Measurements from ENCODE around the gene ZFP1. TPM values are rescaled to one million over a fixed set of nuclear protein-coding genes. Genes with fewer than 3 reads are reported as not detected.

The ZFP1 gene
- total and polyA plus RNA-seq, 9 of the 15 experiments (the other 6 are each of a cell fraction or from before 2014, with no cell fraction given), result 2.6 to 14.7 (median 11.6) TPM

DNA sequence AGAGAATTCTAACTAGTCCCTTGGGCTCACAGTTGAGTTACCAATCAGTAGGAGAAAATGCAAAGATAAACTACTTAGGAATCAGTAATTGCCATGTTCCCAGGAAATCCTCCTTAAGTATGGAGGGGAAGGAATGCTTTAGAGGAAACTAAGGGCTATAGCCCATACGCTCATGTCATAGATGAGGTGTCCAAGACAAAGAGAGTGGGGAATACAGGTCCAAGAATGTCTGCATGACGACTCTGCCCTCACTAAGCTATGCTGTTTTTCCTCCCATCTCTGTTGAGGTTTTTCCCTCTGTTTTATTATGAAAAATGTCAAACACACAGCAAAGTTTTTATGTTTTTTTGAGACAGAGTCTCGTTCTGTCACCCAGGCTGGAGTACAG is 47.7 kb upstream of the ZFP1 start:
- no peak for TF ChIP-seq FOXK1 (CRISPR knock-in tag; IDR thresholded peaks at IDR 0.05; ENCODE audit: borderline replicate concordance)
- no peak for TF ChIP-seq KAT8 (IDR thresholded peaks at IDR 0.05; ENCODE audit: low read depth)
- TF ChIP-seq TCFL5 (CRISPR knock-in tag; conservative IDR thresholded peaks at IDR 0.05), result no peak
- no peak for TF ChIP-seq SETDB1 (IDR thresholded peaks at IDR 0.05; ENCODE audit: low read length)
- no peak for TF ChIP-seq MECOM (CRISPR knock-in tag; IDR thresholded peaks at IDR 0.05)
- TF ChIP-seq, protein P1, sequence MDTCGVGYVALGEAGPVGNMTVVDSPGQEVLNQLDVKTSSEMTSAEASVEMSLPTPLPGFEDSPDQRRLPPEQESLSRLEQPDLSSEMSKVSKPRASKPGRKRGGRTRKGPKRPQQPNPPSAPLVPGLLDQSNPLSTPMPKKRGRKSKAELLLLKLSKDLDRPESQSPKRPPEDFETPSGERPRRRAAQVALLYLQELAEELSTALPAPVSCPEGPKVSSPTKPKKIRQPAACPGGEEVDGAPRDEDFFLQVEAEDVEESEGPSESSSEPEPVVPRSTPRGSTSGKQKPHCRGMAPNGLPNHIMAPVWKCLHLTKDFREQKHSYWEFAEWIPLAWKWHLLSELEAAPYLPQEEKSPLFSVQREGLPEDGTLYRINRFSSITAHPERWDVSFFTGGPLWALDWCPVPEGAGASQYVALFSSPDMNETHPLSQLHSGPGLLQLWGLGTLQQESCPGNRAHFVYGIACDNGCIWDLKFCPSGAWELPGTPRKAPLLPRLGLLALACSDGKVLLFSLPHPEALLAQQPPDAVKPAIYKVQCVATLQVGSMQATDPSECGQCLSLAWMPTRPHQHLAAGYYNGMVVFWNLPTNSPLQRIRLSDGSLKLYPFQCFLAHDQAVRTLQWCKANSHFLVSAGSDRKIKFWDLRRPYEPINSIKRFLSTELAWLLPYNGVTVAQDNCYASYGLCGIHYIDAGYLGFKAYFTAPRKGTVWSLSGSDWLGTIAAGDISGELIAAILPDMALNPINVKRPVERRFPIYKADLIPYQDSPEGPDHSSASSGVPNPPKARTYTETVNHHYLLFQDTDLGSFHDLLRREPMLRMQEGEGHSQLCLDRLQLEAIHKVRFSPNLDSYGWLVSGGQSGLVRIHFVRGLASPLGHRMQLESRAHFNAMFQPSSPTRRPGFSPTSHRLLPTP (IDR thresholded peaks at IDR 0.05; ENCODE audit: borderline replicate concordance, extremely low read depth, insufficient read length), result no peak
- no peak for TF ChIP-seq NCOA4 (IDR thresholded peaks at IDR 0.05; ENCODE audit: partially characterized antibody)
- TF ChIP-seq ZNF12 (CRISPR knock-in tag; IDR thresholded peaks at IDR 0.05), result no peak
- TF ChIP-seq, protein P2, sequence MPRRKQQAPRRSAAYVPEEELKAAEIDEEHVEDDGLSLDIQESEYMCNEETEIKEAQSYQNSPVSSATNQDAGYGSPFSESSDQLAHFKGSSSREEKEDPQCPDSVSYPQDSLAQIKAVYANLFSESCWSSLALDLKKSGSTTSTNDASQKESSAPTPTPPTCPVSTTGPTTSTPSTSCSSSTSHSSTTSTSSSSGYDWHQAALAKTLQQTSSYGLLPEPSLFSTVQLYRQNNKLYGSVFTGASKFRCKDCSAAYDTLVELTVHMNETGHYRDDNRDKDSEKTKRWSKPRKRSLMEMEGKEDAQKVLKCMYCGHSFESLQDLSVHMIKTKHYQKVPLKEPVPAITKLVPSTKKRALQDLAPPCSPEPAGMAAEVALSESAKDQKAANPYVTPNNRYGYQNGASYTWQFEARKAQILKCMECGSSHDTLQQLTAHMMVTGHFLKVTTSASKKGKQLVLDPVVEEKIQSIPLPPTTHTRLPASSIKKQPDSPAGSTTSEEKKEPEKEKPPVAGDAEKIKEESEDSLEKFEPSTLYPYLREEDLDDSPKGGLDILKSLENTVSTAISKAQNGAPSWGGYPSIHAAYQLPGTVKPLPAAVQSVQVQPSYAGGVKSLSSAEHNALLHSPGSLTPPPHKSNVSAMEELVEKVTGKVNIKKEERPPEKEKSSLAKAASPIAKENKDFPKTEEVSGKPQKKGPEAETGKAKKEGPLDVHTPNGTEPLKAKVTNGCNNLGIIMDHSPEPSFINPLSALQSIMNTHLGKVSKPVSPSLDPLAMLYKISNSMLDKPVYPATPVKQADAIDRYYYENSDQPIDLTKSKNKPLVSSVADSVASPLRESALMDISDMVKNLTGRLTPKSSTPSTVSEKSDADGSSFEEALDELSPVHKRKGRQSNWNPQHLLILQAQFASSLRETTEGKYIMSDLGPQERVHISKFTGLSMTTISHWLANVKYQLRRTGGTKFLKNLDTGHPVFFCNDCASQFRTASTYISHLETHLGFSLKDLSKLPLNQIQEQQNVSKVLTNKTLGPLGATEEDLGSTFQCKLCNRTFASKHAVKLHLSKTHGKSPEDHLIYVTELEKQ (CRISPR knock-in tag; IDR thresholded peaks at IDR 0.05), result no peak
- TF ChIP-seq, protein P3, sequence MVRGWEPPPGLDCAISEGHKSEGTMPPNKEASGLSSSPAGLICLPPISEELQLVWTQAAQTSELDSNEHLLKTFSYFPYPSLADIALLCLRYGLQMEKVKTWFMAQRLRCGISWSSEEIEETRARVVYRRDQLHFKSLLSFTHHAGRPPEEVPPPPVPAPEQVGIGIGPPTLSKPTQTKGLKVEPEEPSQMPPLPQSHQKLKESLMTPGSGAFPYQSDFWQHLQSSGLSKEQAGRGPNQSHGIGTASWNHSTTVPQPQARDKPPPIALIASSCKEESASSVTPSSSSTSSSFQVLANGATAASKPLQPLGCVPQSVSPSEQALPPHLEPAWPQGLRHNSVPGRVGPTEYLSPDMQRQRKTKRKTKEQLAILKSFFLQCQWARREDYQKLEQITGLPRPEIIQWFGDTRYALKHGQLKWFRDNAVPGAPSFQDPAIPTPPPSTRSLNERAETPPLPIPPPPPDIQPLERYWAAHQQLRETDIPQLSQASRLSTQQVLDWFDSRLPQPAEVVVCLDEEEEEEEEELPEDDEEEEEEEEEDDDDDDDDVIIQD (CRISPR knock-in tag; IDR thresholded peaks at IDR 0.05), result no peak
- TF ChIP-seq CREM (IDR thresholded peaks at IDR 0.05; ENCODE audit: low read depth), result no peak
- no peak for TF ChIP-seq THRAP3 (IDR thresholded peaks at IDR 0.05; ENCODE audit: borderline replicate concordance)
- Histone ChIP-seq H3K4me3 (no peak overlapping the region), H3K27me3 (ENCODE audit: control insufficient read depth in 2 of 2, insufficient read depth in 2 of 2, low read length in 2 of 2) (no peaks in the 10 kb centered on the region), H3K9me3 (replicated peaks; ENCODE audit: control insufficient read depth, insufficient read depth, low read depth, low read length) (no peaks in the 10 kb centered on the region), H4K20me1 (replicated peaks; ENCODE audit: control insufficient read depth, insufficient read depth, low read length) (no peaks in the 10 kb centered on the region), H3K36me3 (ENCODE audit: control insufficient read depth, insufficient read depth, low read length) (peaks cover 19% of the 10 kb centered on the region; the same call in 1 of the 3 replicates), H3K9me1 (ENCODE audit: control insufficient read depth, insufficient read depth, low read length) (no peaks in the 10 kb centered on the region), H3K4me1 (replicated peaks in 1 of 2; ENCODE audit: control insufficient read depth in 2 of 2, insufficient read depth in 2 of 2, low read length in 2 of 2) (peaks cover 12 to 15% of the 10 kb centered on the region in 2 experiments), H2AFZ (ENCODE audit: low read depth, low read length) (no peak overlapping the region), H3K4me2 (ENCODE audit: insufficient read depth, low read length) (no peak overlapping the region), H3K27ac (ENCODE audit: extremely low read depth, low read depth, low read length) (no peak overlapping the region), H3K79me2 (ENCODE audit: control insufficient read depth, insufficient read depth, low read length) (no peaks in the 10 kb centered on the region; the same call in 1 of the 3 replicates), H3K9ac (ENCODE audit: insufficient read depth in 1 of 2, low read depth in 2 of 2, low read length in 2 of 2) (no peak overlapping the region)
- DNase-seq (ENCODE audit: extremely low read depth in 1 of 4, low spot score in 3 of 4) (no peak), ATAC-seq (no peak), FAIRE-seq (no peak)
- intact Hi-C loops (cut with micrococcal nuclease), result no loop called here
- no TSS peak for BruUV-seq (replicated peaks)
- CTCF ChIA-PET (ENCODE audit: low intra/inter-chr PET ratio), result no interaction called here
- WGBS (ENCODE audit: insufficient coverage, low coverage, missing lambda C conversion rate), result 68% methylated on average over 3 of the region's 3 CpGs
- in situ Hi-C loops (cut with MboI), result no loop called here
- POLR2A ChIA-PET, result no interaction called here

Measured in K562 (cell line).